Pancreas (tissue), 10 donors: ENCODE data around the gene ZBTB4. TPM values are rescaled to one million over a fixed set of nuclear protein-coding genes. Genes with fewer than 3 reads are reported as not detected.

Experiments used
- ATAC-seq, 4 donors: fragments of 200-7000 bp; cut with Tn5 transposase; one replicate each; pipeline versions ENCODE4 v1.8.0 to v1.9.1; 2020; ENCODE audit warnings: mild to moderate bottlenecking in 4 of 4, moderate library complexity in 4 of 4
- DNase-seq, 6 donors: peaks; one replicate each; pipeline ENCODE4 v3.0.0-alpha.2; 2020
- FAIRE-seq: peaks from 2 replicates; lab custom pipeline; 2012; peaks lifted over from hg19 to GRCh38; lab: Jason Lieb, UNC
- H3K27ac ChIP-seq, 4 donors: fragments of 200-600 bp; sonication (generic); 1 replicate in 3 of 4; 2 replicates in 1 of 4; pipeline versions ENCODE4 v1.5.0 to v1.8.0; 2020
- H3K27me3 ChIP-seq, 4 donors: fragments of 200-600 bp; one replicate each; pipeline ENCODE4 v1.8.0; 2021
- H3K36me3 ChIP-seq, 3 donors: fragments of 200-600 bp; sonication (generic) in 1 of 3; one replicate each; pipeline versions ENCODE4 v1.5.0 to v1.8.0; 2020 to 2021
- H3K4me1 ChIP-seq, 3 donors: fragments of 200-600 bp; one replicate each; pipeline ENCODE4 v1.8.0; 2021
- H3K4me3 ChIP-seq, 4 donors: fragments of 200-600 bp; sonication (generic) in 2 of 4; one replicate each; pipeline versions ENCODE4 v1.5.0 to v1.8.0; 2020 to 2021
- H3K9me3 ChIP-seq, 4 donors: fragments of 200-600 bp; one replicate each; pipeline ENCODE4 v1.8.0; 2021
- WGBS, 2 donors: extraction: QIAGEN DNeasy Blood & Tissue Kit; methylation state at CpG; one replicate each; pipeline ENCODE4 v1.1.7; 2013; 5-methylcytosine and 5-hydroxymethylcytosine counted together
- intact Hi-C, 3 donors: fragments of 100-400 bp; cut with DNase I; formaldehyde crosslinking; loops; one replicate each; pipeline versions ENCODE4 v1.11.1 to v1.14.2; 2022
- polyA plus RNA-seq, 2 donors: library from polyadenylated mRNA; stranded (reverse); fragments of 200-250 nt; gene quantifications; one replicate each; pipeline ENCODE4 v1.2.3, GENCODE V29; 2013
- total RNA-seq, 6 donors: library from RNA; stranded (reverse); fragmentation: NEBNext Ultra II Directional in 4 of 6; extraction: Animal tissue kit (Norgen Biotek cat#: 25700) in 4 of 6; gene quantifications; one replicate each; pipeline versions ENCODE4 v1.2.1 to v1.2.4, GENCODE V29; 2021 to 2023
- TF ChIP-seq, protein P1 (sequence below), 4 donors: fragments of 200-600 bp; sonication (generic) in 3 of 4; IDR thresholded peaks; one replicate each; pipeline versions ENCODE4 v1.5.0 to v1.8.0; 2021; ENCODE audit warnings: antibody characterized with exemption in 4 of 4
- donor health status: healthy with polysubstance abuse.
- donor health status: DM: no; HTN: no; CAD: no; lungs with moderate emphysema.
- donor health status: DM: no; HTN: no; CAD: no.
- donor health status: control.
- donor health status: control.
- donor health status: Bipolar disorder and iron deficiency.
- donor health status: DM: yes; HTN: yes; CAD: no.
- donor health status: DM: no; HTN: no; CAD: no.
- donor health status: DM: no; HTN: no; CAD: no.
- donor health status: DM: yes; HTN: yes; CAD: no.

Gene ZBTB4
- total and polyA plus RNA-seq, 8 donors: 17.3 to 30.2 (median 21.0) TPM

DNA sequence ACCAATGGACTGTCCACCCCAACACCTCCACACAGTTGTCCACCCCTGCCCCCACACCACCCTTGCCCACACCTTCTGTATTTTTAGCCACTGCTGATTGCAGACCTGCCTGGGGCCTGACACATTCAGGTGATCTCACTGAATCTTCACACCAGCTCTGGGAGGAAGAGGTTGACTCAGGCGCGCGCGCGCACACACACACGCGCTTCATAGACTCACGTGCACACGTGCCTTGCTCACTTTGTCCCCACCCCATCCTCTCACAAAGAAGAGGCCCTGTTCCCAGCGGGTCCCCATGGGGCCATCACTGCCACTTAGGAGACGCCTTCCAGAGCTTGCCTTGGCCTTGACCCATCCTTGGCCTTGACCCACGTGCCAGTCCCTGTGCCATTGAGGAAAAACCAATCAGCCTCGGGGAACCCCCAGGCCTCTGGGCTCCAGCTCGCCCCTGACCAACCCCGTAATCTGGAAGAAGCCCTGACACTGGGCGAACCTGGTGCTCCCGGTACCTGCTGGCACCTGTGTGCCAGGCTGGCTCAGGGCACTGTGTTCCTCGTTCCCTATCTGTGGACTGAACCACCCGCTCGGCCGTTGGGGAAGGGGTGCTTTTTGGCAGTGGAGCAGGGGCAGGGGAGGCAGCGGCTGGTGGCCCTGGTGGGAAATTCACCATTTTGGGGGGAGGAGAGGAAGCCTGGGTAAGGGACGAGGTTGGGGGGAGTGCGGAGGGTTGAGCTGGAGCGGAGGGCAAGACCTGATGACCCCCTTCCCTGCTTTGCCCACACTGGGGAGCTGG is 68.6 kb downstream of the ZBTB4 start:
- no peaks in the 10 kb centered on the region for H3K27me3 ChIP-seq
- no peak for FAIRE-seq
- H3K36me3 ChIP-seq: no peaks in the 10 kb centered on the region
- intact Hi-C loops: no loop called here
- no peaks in the 10 kb centered on the region for H3K9me3 ChIP-seq
- no peak for ATAC-seq
- H3K4me3 ChIP-seq: no peak overlapping the region
- WGBS, 2 donors: 81 to 82% methylated on average over 25 of the region's 25 CpGs
- no peaks in the 10 kb centered on the region for H3K4me1 ChIP-seq
- TF ChIP-seq, protein P1, sequence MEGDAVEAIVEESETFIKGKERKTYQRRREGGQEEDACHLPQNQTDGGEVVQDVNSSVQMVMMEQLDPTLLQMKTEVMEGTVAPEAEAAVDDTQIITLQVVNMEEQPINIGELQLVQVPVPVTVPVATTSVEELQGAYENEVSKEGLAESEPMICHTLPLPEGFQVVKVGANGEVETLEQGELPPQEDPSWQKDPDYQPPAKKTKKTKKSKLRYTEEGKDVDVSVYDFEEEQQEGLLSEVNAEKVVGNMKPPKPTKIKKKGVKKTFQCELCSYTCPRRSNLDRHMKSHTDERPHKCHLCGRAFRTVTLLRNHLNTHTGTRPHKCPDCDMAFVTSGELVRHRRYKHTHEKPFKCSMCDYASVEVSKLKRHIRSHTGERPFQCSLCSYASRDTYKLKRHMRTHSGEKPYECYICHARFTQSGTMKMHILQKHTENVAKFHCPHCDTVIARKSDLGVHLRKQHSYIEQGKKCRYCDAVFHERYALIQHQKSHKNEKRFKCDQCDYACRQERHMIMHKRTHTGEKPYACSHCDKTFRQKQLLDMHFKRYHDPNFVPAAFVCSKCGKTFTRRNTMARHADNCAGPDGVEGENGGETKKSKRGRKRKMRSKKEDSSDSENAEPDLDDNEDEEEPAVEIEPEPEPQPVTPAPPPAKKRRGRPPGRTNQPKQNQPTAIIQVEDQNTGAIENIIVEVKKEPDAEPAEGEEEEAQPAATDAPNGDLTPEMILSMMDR (IDR thresholded peaks at IDR 0.05): no peak
- DNase-seq: no peak
- H3K27ac ChIP-seq: no peak overlapping the region

DNA sequence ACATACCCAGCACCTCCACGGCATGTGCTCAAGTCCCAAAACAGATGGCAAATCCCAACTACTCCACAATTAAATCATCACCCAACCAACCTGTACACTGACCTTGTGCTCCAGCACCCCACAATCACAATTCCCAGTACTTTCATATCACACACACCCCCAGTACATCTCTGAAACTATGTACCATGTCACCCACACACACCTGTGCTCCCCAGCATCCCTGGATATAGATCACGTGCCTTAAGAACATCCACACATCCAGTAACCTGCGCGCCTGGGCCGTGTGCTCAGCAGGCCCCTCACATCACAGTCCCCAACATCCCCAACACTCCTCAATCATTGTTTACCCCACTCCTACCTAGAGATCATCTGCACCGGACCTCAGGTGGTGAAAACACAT is 69.7 kb downstream of the ZBTB4 start:
- ATAC-seq: no peak
- Histone ChIP-seq H3K4me1 (no peaks in the 10 kb centered on the region), H3K27ac (no peak overlapping the region), H3K9me3 (no peaks in the 10 kb centered on the region), H3K4me3 (no peak overlapping the region), H3K36me3 (no peaks in the 10 kb centered on the region), H3K27me3 (no peaks in the 10 kb centered on the region)
- 81 to 85% methylated on average over 6 of the region's 6 CpGs for WGBS, 2 donors
- DNase-seq: no peak
- intact Hi-C loops: no loop called here
- TF ChIP-seq, protein P1 (IDR thresholded peaks at IDR 0.05): no peak
- FAIRE-seq: no peak

Other genes with a start within 250 kb of the ZBTB4 start
Only the 30 nearest of the 40 such genes appear.
- under 1 TPM; 0.16 to 0.95 (median 0.37) TPM for gene SLC2A4, start 197.9 kb downstream of the ZBTB4 start, total RNA-seq
- gene SLC2A4, start 197.9 kb downstream of the ZBTB4 start, polyA plus RNA-seq: 1 to 10 TPM; 1.0 to 1.8 TPM
- gene YBX2, start 185.0 kb downstream of the ZBTB4 start, total RNA-seq: under 1 TPM; 0.12 to 0.59 (median 0.29) TPM
- 1 to 10 TPM; 1.2 TPM for gene YBX2, start 185.0 kb downstream of the ZBTB4 start, polyA plus RNA-seq
- gene EIF5A, start 172.0 kb downstream of the ZBTB4 start, total RNA-seq: 100 to 1,000 TPM; 104 to 220 (median 187) TPM
- 100 to 1,000 TPM; 167 to 205 TPM for gene EIF5A, start 172.0 kb downstream of the ZBTB4 start, polyA plus RNA-seq
- 10 to 100 TPM; 22.1 to 33.5 (median 27.6) TPM for gene GPS2, start 164.3 kb downstream of the ZBTB4 start, total RNA-seq
- gene GPS2, start 164.3 kb downstream of the ZBTB4 start, polyA plus RNA-seq: 100 to 1,000 TPM in 1 of 2 donors, 10 to 100 TPM in 1; 68.9 to 101 TPM
- gene NEURL4, start 150.3 kb downstream of the ZBTB4 start, total RNA-seq: 10 to 100 TPM; 12.6 to 27.1 (median 15.4) TPM
- 10 to 100 TPM; 49.0 to 72.1 TPM for gene NEURL4, start 150.3 kb downstream of the ZBTB4 start, polyA plus RNA-seq
- gene ACAP1, start 143.1 kb downstream of the ZBTB4 start, total RNA-seq: 1 to 10 TPM; 1.6 to 5.6 (median 3.0) TPM
- 1 to 10 TPM; 2.9 to 4.4 TPM for gene ACAP1, start 143.1 kb downstream of the ZBTB4 start, polyA plus RNA-seq
- gene KCTD11, start 127.5 kb downstream of the ZBTB4 start, total RNA-seq: 1 to 10 TPM; 3.4 to 6.6 (median 4.3) TPM
- 1 to 10 TPM; 7.2 TPM for gene KCTD11, start 127.5 kb downstream of the ZBTB4 start, polyA plus RNA-seq
- gene TMEM95, start 124.5 kb downstream of the ZBTB4 start, total RNA-seq: not detected
- gene TMEM95, start 124.5 kb downstream of the ZBTB4 start, polyA plus RNA-seq: not detected
- 1 to 10 TPM; 4.9 to 9.0 (median 5.7) TPM for gene TNK1, start 98.5 kb downstream of the ZBTB4 start, total RNA-seq
- 10 to 100 TPM; 10.8 to 13.8 TPM for gene TNK1, start 98.5 kb downstream of the ZBTB4 start, polyA plus RNA-seq
- gene PLSCR3, start 85.1 kb downstream of the ZBTB4 start, total RNA-seq: 10 to 100 TPM in 2 of 6 donors, 1 to 10 TPM in 4; 6.5 to 15.6 (median 9.0) TPM
- gene PLSCR3, start 85.1 kb downstream of the ZBTB4 start, polyA plus RNA-seq: 10 to 100 TPM; 14.0 to 20.1 TPM
- 10 to 100 TPM; 32.8 to 53.5 (median 43.1) TPM for gene TMEM256, start 75.5 kb downstream of the ZBTB4 start, total RNA-seq
- gene TMEM256, start 75.5 kb downstream of the ZBTB4 start, polyA plus RNA-seq: 100 to 1,000 TPM in 1 of 2 donors, 10 to 100 TPM in 1; 88.3 to 119 TPM
- gene NLGN2, start 71.8 kb downstream of the ZBTB4 start, total RNA-seq: 1 to 10 TPM; 2.9 to 8.4 (median 4.5) TPM
- 10 to 100 TPM in 1 of 2 donors, 1 to 10 TPM in 1; 7.4 to 13.7 TPM for gene NLGN2, start 71.8 kb downstream of the ZBTB4 start, polyA plus RNA-seq
- not detected for gene SPEM1, start 59.3 kb downstream of the ZBTB4 start, total RNA-seq
- gene SPEM1, start 59.3 kb downstream of the ZBTB4 start, polyA plus RNA-seq: not detected
- gene SPEM2, start 54.0 kb downstream of the ZBTB4 start, total RNA-seq: not detected
- gene SPEM2, start 54.0 kb downstream of the ZBTB4 start, polyA plus RNA-seq: not detected
- not detected for gene SPEM3, start 50.8 kb downstream of the ZBTB4 start, total RNA-seq
- not detected for gene SPEM3, start 50.8 kb downstream of the ZBTB4 start, polyA plus RNA-seq
- gene TMEM102, start 44.2 kb downstream of the ZBTB4 start, total RNA-seq: 1 to 10 TPM; 2.4 to 7.8 (median 3.6) TPM
- 1 to 10 TPM; 2.2 to 2.9 TPM for gene TMEM102, start 44.2 kb downstream of the ZBTB4 start, polyA plus RNA-seq
- 1 to 10 TPM in 1 of 6 donors, under 1 TPM in 5; 0.09 to 1.1 (median 0.31) TPM for gene FGF11, start 40.1 kb downstream of the ZBTB4 start, total RNA-seq
- gene FGF11, start 40.1 kb downstream of the ZBTB4 start, polyA plus RNA-seq: under 1 TPM; 0.61 to 0.65 TPM
- 10 to 100 TPM in 2 of 6 donors, 1 to 10 TPM in 4; 7.5 to 15.0 (median 8.7) TPM for gene CHRNB1, start 34.6 kb downstream of the ZBTB4 start, total RNA-seq
- 10 to 100 TPM in 1 of 2 donors, 1 to 10 TPM in 1; 9.7 to 11.1 TPM for gene CHRNB1, start 34.6 kb downstream of the ZBTB4 start, polyA plus RNA-seq
- not detected for gene SLC35G6, start 1.8 kb upstream of the ZBTB4 start, total RNA-seq
- under 1 TPM in 1 of 2 donors, not detected in 1; 0.08 TPM for gene SLC35G6, start 1.8 kb upstream of the ZBTB4 start, polyA plus RNA-seq
- 10 to 100 TPM; 45.7 to 62.6 (median 53.8) TPM for gene POLR2A, start 4.7 kb upstream of the ZBTB4 start, total RNA-seq
- gene POLR2A, start 4.7 kb upstream of the ZBTB4 start, polyA plus RNA-seq: 10 to 100 TPM; 24.5 to 83.6 TPM
- gene TNFSF12, start 69.4 kb upstream of the ZBTB4 start, total RNA-seq: 10 to 100 TPM; 11.0 to 21.2 (median 12.7) TPM
- 10 to 100 TPM; 24.2 to 27.7 TPM for gene TNFSF12, start 69.4 kb upstream of the ZBTB4 start, polyA plus RNA-seq
- gene TNFSF13, start 79.1 kb upstream of the ZBTB4 start, total RNA-seq: 10 to 100 TPM; 10.5 to 31.2 (median 15.4) TPM
- 10 to 100 TPM; 16.9 to 17.8 TPM for gene TNFSF13, start 79.1 kb upstream of the ZBTB4 start, polyA plus RNA-seq
- 10 to 100 TPM; 14.7 to 24.1 (median 15.7) TPM for gene SENP3, start 82.3 kb upstream of the ZBTB4 start, total RNA-seq
- gene SENP3, start 82.3 kb upstream of the ZBTB4 start, polyA plus RNA-seq: 10 to 100 TPM; 25.5 to 33.1 TPM
- 10 to 100 TPM in 3 of 6 donors, 1 to 10 TPM in 3; 3.7 to 60.0 (median 11.1) TPM for gene CD68, start 100.0 kb upstream of the ZBTB4 start, total RNA-seq
- gene CD68, start 100.0 kb upstream of the ZBTB4 start, polyA plus RNA-seq: 1 to 10 TPM; 1.8 to 9.7 TPM
- gene MPDU1, start 104.2 kb upstream of the ZBTB4 start, total RNA-seq: 10 to 100 TPM; 12.3 to 27.1 (median 18.3) TPM
- 10 to 100 TPM; 46.3 to 48.2 TPM for gene MPDU1, start 104.2 kb upstream of the ZBTB4 start, polyA plus RNA-seq
- gene SOX15, start 110.5 kb upstream of the ZBTB4 start, total RNA-seq: under 1 TPM in 3 of 6 donors, not detected in 3; 0.18 to 0.35 (median 0.25) TPM
- 1 to 10 TPM in 1 of 2 donors, under 1 TPM in 1; 0.53 to 1.0 TPM for gene SOX15, start 110.5 kb upstream of the ZBTB4 start, polyA plus RNA-seq
- gene FXR2, start 135.3 kb upstream of the ZBTB4 start, total RNA-seq: 10 to 100 TPM in 4 of 6 donors, 1 to 10 TPM in 2; 7.8 to 16.6 (median 12.3) TPM
- gene FXR2, start 135.3 kb upstream of the ZBTB4 start, polyA plus RNA-seq: 10 to 100 TPM; 19.8 to 25.6 TPM
- 10 to 100 TPM; 43.8 to 82.8 (median 66.6) TPM for gene SAT2, start 148.2 kb upstream of the ZBTB4 start, total RNA-seq
- 100 to 1,000 TPM; 250 to 348 TPM for gene SAT2, start 148.2 kb upstream of the ZBTB4 start, polyA plus RNA-seq
- under 1 TPM in 3 of 6 donors, not detected in 3; 0.16 to 0.72 (median 0.17) TPM for gene SHBG, start 150.5 kb upstream of the ZBTB4 start, total RNA-seq
- gene SHBG, start 150.5 kb upstream of the ZBTB4 start, polyA plus RNA-seq: under 1 TPM; 0.23 to 0.82 TPM
- gene ATP1B2, start 171.3 kb upstream of the ZBTB4 start, total RNA-seq: 1 to 10 TPM in 5 of 6 donors, under 1 TPM in 1; 0.79 to 1.9 (median 1.2) TPM
- gene ATP1B2, start 171.3 kb upstream of the ZBTB4 start, polyA plus RNA-seq: 1 to 10 TPM; 1.3 to 6.7 TPM